C4-2B (cell line): ENCODE measurements around the gene FRS3.

Experiments used
- CTCF ChIP-seq: fragments of 450-650 bp; conservative IDR thresholded peaks from 2 replicates; pipeline ENCODE4 v1.5.1; 2017; ENCODE audit warnings: mild to moderate bottlenecking
- ZFX ChIP-seq: fragments of 450-650 bp; IDR thresholded peaks from 2 replicates; pipeline ENCODE4 v1.6.1; 2017

GRCh38 chr6:41799559-41799911 lies 19.8 kb upstream of the FRS3 start:
- TF ChIP-seq CTCF (no peak), ZFX (no peak)
